Measurements from ENCODE around the gene GPR39. TPM values are rescaled to one million over a fixed set of nuclear protein-coding genes. Genes with fewer than 3 reads are reported as not detected.

Gene GPR39
- polyA plus RNA-seq, 3 donors = 3.7 to 4.8 (median 4.0) TPM

DNA sequence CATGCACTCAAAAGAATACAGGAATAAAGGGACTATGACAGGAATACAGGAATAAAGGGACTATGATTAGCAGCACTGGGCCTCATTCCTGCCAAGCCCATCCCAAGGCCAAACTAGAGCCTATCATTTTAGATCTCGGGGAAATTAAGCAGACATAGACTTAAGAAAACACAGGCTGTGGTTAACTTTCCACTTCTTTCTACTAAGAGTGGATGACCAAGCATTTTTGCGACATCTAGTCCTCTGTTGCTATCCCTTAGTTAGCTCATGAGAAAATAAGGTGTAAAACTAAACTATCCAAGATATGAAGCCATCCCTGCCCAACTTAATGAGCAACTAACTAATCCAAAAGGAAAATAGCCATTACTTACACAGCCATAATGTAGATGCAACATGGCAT lies 247.5 kb downstream of the GPR39 start:
- DNase-seq (ENCODE audit: low read depth in 3 of 3, low spot score in 2 of 3) = no peak

DNA sequence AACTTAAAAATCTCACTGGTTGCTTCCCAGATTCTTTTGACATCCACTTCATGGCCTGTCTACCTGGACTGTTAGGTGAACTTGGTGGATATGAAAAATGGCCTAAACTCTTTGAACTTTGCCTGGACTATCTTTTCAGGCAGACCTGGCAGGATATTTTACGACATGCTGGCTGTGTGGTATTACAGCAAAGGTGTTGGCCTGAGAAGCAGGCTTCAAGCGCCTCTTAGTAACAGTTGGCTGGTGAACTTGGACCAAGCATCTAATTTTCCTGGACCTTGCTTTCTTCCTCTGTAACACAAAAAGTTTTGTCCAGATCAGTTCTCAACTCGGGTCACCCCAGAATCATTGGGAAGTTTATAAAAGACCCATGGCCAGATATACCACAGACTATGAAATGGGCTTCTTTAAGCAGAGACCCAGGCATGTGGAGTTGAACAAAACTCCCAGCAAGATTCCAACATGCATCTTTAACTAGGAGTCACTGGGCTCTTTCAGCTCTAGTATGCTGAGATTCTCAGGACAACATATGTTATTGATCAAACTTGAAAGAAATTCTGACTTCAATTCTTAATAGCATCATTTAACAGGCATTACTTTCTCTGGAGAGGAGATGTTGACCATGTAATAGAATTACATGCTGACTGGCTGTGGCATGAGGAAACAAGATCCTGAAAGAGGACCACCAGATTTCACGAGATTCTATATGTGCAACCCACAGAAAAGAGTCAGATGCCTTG lies 249.0 kb downstream of the GPR39 start:
- no peak for DNase-seq (ENCODE audit: low read depth in 3 of 3, low spot score in 2 of 3)

DNA sequence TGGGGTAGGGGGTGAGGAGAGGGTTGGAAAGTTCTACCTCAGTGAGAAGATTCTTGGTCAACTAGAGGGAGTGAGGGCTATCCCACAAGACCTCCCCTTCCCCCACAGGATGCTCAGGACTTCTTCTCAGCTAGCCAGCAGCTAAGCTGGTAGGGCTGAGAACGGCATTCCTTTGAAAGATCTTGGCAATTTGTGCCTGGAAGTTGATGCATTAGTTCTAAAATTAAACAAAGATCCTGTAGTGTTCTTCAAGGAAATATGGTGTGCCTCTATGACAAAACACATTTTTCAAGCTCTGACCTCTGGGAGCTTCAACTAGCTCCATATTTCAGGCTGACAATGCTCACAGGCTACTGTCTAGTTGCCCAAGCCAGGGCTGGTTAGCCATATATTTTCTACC lies 251.1 kb downstream of the GPR39 start:
- DNase-seq (ENCODE audit: low read depth in 3 of 3, low spot score in 2 of 3) = no peak

DNA sequence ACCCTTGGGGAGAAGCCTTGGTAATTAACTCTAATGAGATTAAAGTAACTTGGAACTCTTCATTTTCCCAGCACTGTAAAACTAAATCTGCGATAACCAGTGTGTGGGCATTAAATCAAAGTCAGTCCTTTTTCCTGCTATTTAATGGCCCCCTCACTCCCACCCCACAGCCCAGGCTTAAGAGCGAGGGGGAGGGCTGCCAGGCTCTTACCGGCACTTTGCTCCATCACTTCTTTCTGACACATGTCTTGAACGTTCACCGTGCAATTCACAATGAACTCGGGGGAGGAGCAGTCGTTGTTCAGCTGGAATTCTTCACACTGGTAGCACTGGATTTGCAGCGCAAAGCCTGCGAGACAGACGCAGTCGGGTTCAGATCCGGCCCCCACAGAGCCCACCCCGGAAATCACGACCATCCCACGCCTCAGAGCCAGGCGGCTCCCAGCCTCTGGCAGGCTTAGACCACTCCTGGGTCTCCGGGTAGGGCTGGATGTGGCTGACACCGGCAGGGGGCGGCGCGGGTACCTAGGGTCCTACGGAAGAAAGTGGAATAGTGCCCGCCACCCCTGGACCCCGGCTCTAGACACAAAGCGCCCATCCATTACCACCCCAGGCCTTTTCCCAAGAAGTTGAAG lies 251.7 kb downstream of the GPR39 start:
- DNase-seq (ENCODE audit: low read depth in 3 of 3, low spot score in 2 of 3) = no peak

GRCh38 chr2:132668987-132669907 lies 252.6 kb downstream of the GPR39 start:
- no peak for DNase-seq (ENCODE audit: low read depth in 3 of 3, low spot score in 2 of 3)

GRCh38 chr2:132669908-132670495 lies 253.4 kb downstream of the GPR39 start, which contains the start of gene LYPD1:
Gene LYPD1 (minus strand): TSS chr2:132670205. CDS start chr2:132669932, 273 bp downstream.
- DNase-seq (ENCODE audit: low read depth in 3 of 3, low spot score in 2 of 3) = no peak

GRCh38 chr2:132670496-132671150 lies 254.0 kb downstream of the GPR39 start:
- DNase-seq (ENCODE audit: low read depth in 3 of 3, low spot score in 2 of 3) = no peak

DNA sequence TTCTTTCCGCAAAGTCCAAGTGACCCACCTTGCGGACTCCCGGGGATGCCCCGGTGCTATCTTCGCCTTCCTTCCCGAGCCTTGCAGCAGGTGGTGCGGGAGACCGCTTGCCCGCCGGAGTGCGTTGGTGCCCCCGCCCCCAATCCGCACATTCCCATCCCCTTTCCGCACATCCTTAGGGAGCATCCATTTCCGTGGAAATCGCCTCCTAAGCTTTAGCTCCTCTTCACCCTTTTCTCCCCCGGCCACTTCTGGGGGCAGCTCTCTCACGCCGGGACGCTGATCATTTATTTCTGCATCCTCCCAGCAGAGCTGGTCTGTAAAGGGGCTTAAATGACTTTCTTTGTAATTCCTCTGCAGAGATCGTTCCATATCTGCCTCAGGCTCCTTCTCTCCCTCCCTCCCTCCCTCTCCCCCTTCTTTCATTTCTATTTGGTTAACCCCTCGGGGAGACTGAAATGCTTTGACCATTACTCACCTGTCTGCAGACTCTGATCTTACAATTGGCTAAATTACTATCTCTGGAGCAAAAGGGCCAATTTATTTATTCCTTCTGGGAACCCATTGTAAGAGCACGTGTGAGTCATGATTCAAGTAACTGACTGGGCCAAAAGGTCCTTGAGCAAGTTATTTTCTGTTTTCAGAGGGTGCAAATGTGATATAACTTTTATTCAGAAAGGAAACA lies 254.7 kb downstream of the GPR39 start:
- no peak for DNase-seq (ENCODE audit: low read depth in 3 of 3, low spot score in 2 of 3)

DNA sequence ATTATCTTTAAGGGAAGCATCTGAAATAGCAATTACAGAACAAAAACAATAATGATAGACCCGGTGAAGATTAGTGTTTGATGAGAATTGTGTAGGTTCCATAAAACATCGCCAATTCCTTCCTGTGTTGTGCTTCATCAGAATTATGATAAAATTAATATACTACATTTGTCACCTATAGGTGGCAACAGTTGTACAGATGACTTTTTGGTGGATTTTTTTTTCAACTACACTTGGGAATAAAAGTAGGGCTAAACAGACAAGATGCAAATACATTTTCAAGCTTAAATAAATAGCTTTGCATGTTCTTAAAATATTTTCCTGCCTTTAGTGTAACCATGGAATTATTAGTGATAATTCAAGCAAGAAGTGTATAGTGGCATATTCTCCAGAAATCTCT lies 260.4 kb downstream of the GPR39 start:
- DNase-seq (ENCODE audit: low read depth in 3 of 3, low spot score in 2 of 3) = no peak

- DNase-seq (ENCODE audit: low read depth in 3 of 3, low spot score in 2 of 3) = no peak
Observed at GRCh38 chr2:132677661-132678060, 261.1 kb downstream of the GPR39 start.

GRCh38 chr2:132678483-132678882 lies 261.9 kb downstream of the GPR39 start:
- no peak for DNase-seq (ENCODE audit: low read depth in 3 of 3, low spot score in 2 of 3)

DNA sequence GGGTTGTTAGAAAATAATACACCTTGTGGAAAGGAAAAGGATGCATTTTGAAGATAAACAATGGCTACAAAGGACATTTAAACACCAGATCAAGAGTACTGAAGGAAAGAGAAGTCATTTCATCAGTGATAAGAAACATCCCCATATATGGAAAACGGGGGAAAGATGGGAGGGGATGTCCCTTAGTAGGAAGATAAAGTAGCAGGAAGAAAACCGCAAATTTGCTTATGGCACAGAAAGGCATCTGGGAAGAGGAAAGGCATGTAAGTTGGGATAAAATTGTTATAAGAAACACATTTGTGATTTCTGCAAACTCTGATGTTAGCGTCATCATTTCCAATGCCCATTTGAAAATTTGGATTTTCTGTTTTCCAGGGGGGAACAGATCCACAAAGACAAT lies 263.9 kb downstream of the GPR39 start:
- no peak for DNase-seq (ENCODE audit: low read depth in 3 of 3, low spot score in 2 of 3)

DNA sequence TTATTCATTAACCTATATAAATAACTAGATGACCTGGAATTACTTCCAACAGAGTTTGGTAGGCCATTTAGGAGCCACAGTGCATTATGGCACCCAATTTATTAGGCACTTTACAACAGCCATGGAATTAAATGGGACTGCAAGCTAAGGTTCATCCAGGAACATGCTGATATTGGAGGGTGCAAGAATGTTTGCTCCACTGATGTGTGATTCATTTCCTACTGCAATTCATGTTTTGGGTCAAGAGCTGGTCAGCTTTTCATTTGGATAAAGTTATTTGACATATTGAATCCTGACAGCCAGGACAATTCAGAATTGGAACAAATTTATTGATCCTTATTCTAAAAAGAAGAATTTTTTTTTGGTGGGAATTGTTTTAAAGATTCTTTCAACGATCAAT lies 265.2 kb downstream of the GPR39 start:
- DNase-seq (ENCODE audit: low read depth in 3 of 3, low spot score in 2 of 3) = no peak

DNA sequence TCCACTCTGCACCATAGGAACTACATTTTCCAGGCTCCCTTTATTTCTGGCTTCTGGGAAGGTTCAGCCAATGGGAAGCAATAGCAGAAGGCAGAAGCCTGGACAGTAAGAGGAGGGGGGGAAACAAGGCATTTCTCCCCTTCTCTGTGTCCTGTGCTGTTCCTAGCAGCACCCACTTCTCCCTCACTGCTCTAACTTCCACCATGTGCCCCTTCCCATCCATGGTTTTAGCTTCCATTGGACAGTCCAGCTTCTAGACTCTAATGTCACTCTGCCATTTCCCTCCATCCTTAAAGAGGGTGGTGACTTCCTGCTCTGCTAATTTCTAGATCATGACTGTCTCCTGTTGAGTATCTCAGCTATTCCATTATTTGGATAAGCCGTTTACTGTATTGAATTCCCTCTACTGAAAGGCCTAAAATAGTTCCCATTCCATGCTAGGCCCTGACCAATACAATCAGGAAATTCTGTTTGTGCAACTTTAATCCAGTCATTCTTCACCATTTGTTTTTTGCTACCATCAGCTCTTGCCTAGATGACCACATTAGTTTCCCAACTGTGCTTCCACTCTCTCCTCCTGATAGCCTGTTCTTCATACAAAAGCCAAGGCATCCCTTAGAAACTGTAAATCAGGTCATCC lies 274.2 kb downstream of the GPR39 start:
- no peak for DNase-seq (ENCODE audit: low read depth in 3 of 3, low spot score in 2 of 3)

DNA sequence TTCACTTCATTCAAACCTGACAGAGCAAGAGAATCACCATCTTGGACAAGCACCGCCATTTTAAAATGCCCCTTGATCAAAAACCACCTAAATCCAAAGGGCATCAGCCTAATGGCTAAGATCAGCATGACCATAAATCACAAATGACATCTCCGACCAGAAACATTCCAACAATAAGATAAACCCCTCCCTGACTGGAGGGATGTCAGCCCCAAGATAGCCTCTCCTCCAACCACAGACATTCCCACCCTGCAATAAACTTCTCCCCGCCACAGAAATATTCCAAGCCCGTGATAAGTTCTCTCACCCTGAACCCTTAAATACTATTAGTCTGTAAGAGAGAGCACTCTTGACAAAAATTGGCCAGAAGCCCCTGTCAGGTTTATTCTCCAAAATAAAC lies 275.0 kb downstream of the GPR39 start:
- DNase-seq (ENCODE audit: low read depth in 3 of 3, low spot score in 2 of 3) = no peak

DNA sequence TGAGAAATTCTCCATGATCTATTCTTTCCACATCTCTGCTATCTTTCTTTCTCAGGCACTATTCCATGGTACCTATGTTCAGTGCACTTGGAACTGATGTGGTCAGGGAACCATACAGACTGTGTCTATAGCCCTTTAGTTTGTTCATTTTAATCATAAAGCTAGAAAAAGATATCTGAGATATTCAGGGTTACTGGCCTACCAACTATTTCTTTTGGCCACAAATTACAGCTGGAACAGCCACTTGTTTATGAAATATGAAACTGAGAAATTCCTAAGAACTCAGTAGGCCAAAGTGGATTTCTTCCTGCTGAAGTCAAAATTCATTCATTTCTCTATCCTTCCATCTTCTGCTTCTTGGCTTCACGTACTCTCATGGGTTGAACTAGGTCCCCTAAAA lies 276.2 kb downstream of the GPR39 start:
- no peak for DNase-seq (ENCODE audit: low read depth in 3 of 3, low spot score in 2 of 3)
